Measurements from ENCODE around the gene CLNS1A. TPM values are rescaled to one million over a fixed set of nuclear protein-coding genes. Genes with fewer than 3 reads are reported as not detected.

Gene CLNS1A
- total RNA-seq, 1 experiment from 2014 or later: 151 TPM

GRCh38 chr11:77654770-77655434 is 17.3 kb upstream of the CLNS1A start (continued):
- TF ChIP-seq REST (IDR thresholded peaks at IDR 0.05; ENCODE audit: low read depth) (no peak), SIN3A (IDR thresholded peaks at IDR 0.05; ENCODE audit: low read depth) (no peak), RAD21 (IDR thresholded peaks at IDR 0.05; ENCODE audit: low read depth) (no peak), EZH2phosphoT487 (IDR thresholded peaks at IDR 0.05; ENCODE audit: borderline replicate concordance) (no peak)

- CTCF ChIA-PET: no interaction called here
- no peak for DNase-seq (ENCODE audit: low read depth, low spot score)
- intact Hi-C loops (cut with micrococcal nuclease): no loop called here
- TF ChIP-seq SP1 (IDR thresholded peaks at IDR 0.05; ENCODE audit: low read depth) (no peak), EZH2phosphoT487 (IDR thresholded peaks at IDR 0.05; ENCODE audit: borderline replicate concordance) (no peak), JUND (IDR thresholded peaks at IDR 0.05) (no peak), SIN3A (IDR thresholded peaks at IDR 0.05; ENCODE audit: low read depth) (no peak), RAD21 (IDR thresholded peaks at IDR 0.05; ENCODE audit: low read depth) (no peak), ZNF274 (IDR thresholded peaks at IDR 0.05; ENCODE audit: low read depth, low read length) (no peak), REST (IDR thresholded peaks at IDR 0.05; ENCODE audit: low read depth) (no peak), CTCF (IDR thresholded peaks at IDR 0.05 in 2 of 3, conservative IDR thresholded peaks at IDR 0.05 in 1 of 3; ENCODE audit: borderline replicate concordance in 1 of 3, insufficient read depth in 1 of 3, low read depth in 2 of 3, low read length in 2 of 3) (no peak), SRF (IDR thresholded peaks at IDR 0.05; ENCODE audit: low read depth) (no peak), CBX3 (IDR thresholded peaks at IDR 0.05; ENCODE audit: low read depth) (no peak), ZFX (IDR thresholded peaks at IDR 0.05) (no peak), ELF1 (IDR thresholded peaks at IDR 0.05; ENCODE audit: borderline replicate concordance, low read depth) (no peak), FOSL1 (IDR thresholded peaks at IDR 0.05; ENCODE audit: low read depth) (no peak), TCF7L2 (IDR thresholded peaks at IDR 0.05; ENCODE audit: borderline replicate concordance, extremely low read depth, insufficient read depth, insufficient read length) (no peak)
Measured at GRCh38 chr11:77650123-77650522, 12.5 kb upstream of the CLNS1A start.

More at GRCh38 chr11:77650123-77650522, 12.5 kb upstream of the CLNS1A start:
- Histone ChIP-seq H3K27ac (ENCODE audit: low read depth, low read length) (no peak overlapping the region), H3K9ac (ENCODE audit: low read length) (no peak overlapping the region), H3K27me3 (ENCODE audit: insufficient read depth, low read length) (no peaks in the 10 kb centered on the region), H3K79me2 (ENCODE audit: insufficient read depth, low read length) (no peaks in the 10 kb centered on the region), H3K4me3 (replicated peaks in 1 of 2; ENCODE audit: low read depth in 1 of 2, low read length in 2 of 2) (no peak overlapping the region), H3K36me3 (ENCODE audit: control insufficient read depth in 1 of 2, insufficient read depth in 2 of 2, low read length in 2 of 2) (no peaks in the 10 kb centered on the region), H3K4me1 (ENCODE audit: control insufficient read depth in 1 of 2, insufficient read depth in 2 of 2, low read length in 2 of 2) (peaks cover 0 to 8% of the 10 kb centered on the region in 2 experiments; a peak in 3 of 4 replicates), H3K9me2 (ENCODE audit: insufficient read depth) (no peaks in the 10 kb centered on the region), H4K20me1 (ENCODE audit: insufficient read depth) (no peaks in the 10 kb centered on the region), H3K4me2 (ENCODE audit: low read length) (no peak overlapping the region), H3K9me3 (ENCODE audit: control insufficient read depth in 1 of 2, insufficient read depth in 1 of 2, low read depth in 1 of 2, low read length in 2 of 2) (no peaks in the 10 kb centered on the region), H2AFZ (ENCODE audit: low read depth, low read length, poor library complexity, severe bottlenecking) (no peak overlapping the region)
- BruUV-seq (replicated peaks): no TSS peak
- RAD21 ChIA-PET (ENCODE audit: low non-redundant PET in 1 of 2, low total read pairs in 2 of 2, uncharacterized antibody in 2 of 2, unreplicated experiment in 2 of 2): no interaction called here
- POLR2A ChIA-PET: no interaction called here
- ATAC-seq: no peak

Data from HCT116 (cell line).